Astrocyte of the cerebellum (primary cell): ENCODE results near the gene TAOK3.

Experiments used
- DNase-seq: peaks from one replicate; pipeline ENCODE4 v3.0.0-alpha.2; 2011; ENCODE audit warnings: low read depth
- H3K4me3 ChIP-seq: 2 replicates; pipeline ENCODE4 v1.5.1; 2011; ENCODE audit warnings: mild to moderate bottlenecking, low read depth, low read length, moderate library complexity
- in situ Hi-C: cut with HindIII; loops from 2 replicates; pipeline ENCODE4 v1.10.0; 2017; ENCODE audit warnings: low sequenced_read_pairs
- TF ChIP-seq, protein P1 (sequence below): IDR thresholded peaks from 2 replicates; pipeline ENCODE4 v1.5.1; 2012; ENCODE audit warnings: low read length, low read depth, moderate library complexity, mild to moderate bottlenecking; ENCODE audit errors: missing control alignments

The TAOK3 gene

DNA sequence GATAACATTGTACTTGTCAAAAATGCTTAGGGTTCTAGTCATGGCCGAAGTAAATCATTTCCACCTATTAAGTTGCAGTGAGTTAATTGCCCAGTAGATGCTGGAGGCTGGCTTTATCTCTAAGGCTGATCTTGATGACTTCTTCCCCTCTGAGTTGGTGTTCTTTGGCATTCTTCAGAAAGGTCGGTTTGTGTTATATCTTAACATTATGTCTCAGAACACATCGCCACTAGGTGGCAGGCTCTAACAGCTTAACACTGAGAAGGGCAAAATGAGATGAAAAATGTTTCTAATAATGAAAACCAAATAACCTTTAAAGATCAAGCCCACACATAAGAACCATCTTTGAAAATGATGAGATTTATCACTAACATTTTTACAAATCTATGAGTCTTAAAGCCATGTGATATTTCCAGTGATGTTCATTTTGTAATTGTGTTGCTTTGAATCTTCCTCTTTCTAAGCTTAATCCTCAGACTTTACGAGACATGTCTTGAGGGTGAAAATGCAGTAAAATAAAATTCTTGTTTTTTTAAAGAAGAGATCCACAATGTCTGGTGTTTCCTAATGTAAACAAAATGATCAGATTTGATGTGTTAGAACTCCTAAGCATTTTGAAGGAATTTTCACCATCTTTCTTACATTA, 32.3 kb upstream of the TAOK3 start:
- H3K4me3 ChIP-seq, result no peak overlapping the region
- in situ Hi-C loops, result no loop called here
- TF ChIP-seq, protein P1, sequence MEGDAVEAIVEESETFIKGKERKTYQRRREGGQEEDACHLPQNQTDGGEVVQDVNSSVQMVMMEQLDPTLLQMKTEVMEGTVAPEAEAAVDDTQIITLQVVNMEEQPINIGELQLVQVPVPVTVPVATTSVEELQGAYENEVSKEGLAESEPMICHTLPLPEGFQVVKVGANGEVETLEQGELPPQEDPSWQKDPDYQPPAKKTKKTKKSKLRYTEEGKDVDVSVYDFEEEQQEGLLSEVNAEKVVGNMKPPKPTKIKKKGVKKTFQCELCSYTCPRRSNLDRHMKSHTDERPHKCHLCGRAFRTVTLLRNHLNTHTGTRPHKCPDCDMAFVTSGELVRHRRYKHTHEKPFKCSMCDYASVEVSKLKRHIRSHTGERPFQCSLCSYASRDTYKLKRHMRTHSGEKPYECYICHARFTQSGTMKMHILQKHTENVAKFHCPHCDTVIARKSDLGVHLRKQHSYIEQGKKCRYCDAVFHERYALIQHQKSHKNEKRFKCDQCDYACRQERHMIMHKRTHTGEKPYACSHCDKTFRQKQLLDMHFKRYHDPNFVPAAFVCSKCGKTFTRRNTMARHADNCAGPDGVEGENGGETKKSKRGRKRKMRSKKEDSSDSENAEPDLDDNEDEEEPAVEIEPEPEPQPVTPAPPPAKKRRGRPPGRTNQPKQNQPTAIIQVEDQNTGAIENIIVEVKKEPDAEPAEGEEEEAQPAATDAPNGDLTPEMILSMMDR, result peak; percentile 74
- DNase-seq, result peak; percentile 52

DNA sequence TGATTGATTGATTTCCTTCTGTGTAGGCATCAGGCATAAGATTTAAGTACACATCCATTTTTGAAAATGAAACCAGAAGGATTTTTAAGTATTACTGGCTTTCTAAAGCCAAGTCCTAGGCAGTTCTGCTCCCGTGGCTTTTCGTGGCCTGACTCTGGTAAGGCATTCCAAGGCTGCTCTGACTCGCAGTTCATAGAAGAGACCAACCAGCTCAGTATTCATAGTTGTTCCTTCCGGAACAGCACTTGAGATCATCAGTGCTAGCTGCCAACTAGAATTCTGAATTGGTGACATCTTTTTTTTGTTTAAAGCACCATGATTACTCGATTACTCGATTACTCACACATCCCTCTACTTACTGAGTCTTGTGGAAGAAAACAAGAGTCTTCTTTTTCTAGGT, 29.5 kb upstream of the TAOK3 start:
- peak; percentile 41 for DNase-seq
- no peak overlapping the region for H3K4me3 ChIP-seq
- TF ChIP-seq, protein P1, result no peak
- in situ Hi-C loops, result no loop called here

DNA sequence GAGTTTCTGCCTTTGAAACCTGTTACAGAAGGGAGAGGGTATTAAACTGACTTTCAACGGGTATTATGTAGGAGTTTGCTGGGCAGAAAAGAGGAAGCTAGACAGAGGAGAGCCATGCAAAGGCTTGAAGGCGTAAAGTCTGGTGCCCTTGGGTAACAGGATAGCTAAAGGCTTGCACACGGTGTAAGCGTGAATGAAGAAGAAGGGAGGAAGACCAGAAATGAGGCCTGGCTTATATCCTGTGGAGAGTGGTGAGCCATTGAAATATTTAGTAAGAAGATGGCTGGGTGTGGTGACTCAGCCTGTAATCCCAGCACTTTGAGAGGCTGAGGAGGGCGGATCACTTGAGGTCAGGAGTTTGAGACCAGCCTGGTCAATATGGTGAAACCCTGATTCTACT, 26.2 kb upstream of the TAOK3 start:
- TF ChIP-seq, protein P1, result no peak

DNA sequence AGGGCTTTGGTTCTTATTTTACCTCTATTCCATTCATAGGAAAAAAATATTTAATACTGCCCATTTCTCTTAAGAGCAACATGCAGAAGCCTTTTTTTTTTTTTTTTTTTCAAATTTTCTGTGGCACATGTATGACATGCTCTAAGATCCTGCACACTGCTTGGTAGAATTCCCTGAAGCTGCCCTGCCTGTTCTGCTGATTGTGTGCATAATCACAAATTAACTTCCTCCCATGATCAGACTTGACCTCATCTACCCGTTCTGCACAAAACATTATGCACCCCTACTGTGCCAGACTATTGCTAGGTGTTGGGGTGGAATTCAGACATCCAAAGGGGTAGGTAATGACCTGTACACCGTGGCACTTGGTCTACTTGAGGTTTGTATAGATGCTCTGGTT, 25.8 kb upstream of the TAOK3 start:
- H3K4me3 ChIP-seq, result no peak overlapping the region
- TF ChIP-seq, protein P1, result no peak
- no peak for DNase-seq
- in situ Hi-C loops, result no loop called here

More for the DNA sequence above, 26.2 kb upstream of the TAOK3 start:
- no peak for DNase-seq
- no peak overlapping the region for H3K4me3 ChIP-seq
- in situ Hi-C loops, result no loop called here

DNA sequence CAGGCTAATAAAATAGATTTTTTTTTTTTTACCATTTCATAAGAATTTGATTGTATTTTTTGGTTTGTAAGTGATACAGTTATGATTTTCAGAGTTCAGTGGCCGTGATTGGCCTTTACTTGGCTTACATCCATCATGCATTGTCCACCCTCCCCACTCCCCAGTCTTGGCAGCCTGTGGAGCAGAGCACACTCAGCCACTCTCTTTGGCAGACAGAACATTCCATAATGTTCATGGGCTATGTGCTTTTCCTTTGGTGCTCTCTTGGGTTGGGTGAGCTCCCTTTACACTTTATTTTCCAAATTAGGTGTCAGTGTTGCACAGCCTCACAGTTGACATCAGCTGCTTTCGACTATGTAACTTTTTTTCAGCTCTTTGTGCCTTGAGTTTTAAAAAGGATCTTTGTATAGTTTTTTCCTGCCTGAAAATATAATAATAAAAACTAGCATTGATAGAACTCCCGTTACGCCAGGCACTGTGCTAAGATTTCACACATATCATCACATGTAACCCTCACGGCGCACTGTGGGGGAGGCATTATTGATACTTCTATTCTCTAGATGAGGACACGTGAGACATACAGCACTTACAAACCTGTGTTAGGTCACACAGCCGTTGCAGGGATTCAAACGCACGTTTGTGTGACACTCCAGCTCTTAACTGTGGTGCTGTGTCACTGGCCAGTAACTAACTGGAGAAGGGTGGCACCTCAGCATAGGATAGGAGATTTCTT, 25.2 kb upstream of the TAOK3 start:
- no peak overlapping the region for H3K4me3 ChIP-seq
- TF ChIP-seq, protein P1, result no peak
- in situ Hi-C loops, result no loop called here
- no peak for DNase-seq

DNA sequence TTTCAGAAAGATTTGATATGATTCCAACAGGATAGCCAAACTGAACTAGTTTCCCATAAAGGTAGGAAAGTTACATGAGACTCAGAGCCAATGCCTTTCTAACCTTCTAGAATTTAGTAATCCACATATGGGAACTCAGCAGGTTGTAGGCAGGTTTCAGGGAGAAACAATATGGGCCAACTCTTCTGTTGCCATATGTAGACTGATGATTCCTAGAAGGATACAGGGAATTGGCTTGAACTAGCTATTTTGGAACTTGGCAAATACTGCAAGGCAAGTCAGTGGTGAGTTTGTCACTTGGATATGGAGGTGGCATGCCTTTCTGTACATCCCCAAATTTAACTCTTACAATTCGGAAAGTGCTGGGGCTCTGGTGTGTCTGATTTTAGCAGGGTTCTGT, 19.1 kb upstream of the TAOK3 start:
- no peak overlapping the region for H3K4me3 ChIP-seq
- TF ChIP-seq, protein P1, result no peak
- DNase-seq, result no peak
- in situ Hi-C loops, result no loop called here
